ENCODE measurements around the gene BIN2.

BIN2 gene

DNA sequence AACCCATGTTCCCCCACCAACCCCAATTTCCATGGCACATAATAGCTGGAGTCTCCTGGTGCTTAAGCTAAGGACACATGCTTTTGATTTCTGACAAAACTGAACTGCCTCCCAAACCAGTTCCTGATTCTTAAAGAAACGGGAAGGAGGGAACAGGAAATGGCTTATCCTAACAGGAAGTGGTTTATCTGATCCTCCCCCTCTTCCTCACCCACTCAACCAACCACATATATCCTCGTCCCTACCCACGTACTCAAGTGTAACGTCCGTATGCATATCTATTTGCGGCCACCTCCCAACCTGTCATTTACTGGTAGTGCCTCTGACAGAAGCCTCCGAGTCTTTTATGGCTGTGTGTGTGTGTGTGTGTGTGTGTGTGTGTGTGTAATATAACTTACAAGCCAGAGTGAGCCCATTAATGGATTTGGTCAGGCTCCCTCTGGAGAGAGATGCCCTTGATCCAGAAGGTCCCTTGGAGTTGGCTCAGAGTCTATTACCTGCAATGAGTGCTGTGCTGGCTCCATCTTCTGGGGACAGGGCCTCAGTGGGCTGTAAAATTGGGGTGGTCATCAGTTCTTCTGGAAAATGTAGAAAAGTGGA, 77.6 kb downstream of the BIN2 start:
- no peak for TF ChIP-seq CTCF (IDR thresholded peaks at IDR 0.05; ENCODE audit: low read depth, low read length)
- no peak overlapping the region for H3K4me3 ChIP-seq (replicated peaks in 1 of 2; ENCODE audit: low read depth in 2 of 2, low read length in 2 of 2)
- peak; percentile 61 to 89 for DNase-seq (ENCODE audit: low read depth in 2 of 2)

DNA sequence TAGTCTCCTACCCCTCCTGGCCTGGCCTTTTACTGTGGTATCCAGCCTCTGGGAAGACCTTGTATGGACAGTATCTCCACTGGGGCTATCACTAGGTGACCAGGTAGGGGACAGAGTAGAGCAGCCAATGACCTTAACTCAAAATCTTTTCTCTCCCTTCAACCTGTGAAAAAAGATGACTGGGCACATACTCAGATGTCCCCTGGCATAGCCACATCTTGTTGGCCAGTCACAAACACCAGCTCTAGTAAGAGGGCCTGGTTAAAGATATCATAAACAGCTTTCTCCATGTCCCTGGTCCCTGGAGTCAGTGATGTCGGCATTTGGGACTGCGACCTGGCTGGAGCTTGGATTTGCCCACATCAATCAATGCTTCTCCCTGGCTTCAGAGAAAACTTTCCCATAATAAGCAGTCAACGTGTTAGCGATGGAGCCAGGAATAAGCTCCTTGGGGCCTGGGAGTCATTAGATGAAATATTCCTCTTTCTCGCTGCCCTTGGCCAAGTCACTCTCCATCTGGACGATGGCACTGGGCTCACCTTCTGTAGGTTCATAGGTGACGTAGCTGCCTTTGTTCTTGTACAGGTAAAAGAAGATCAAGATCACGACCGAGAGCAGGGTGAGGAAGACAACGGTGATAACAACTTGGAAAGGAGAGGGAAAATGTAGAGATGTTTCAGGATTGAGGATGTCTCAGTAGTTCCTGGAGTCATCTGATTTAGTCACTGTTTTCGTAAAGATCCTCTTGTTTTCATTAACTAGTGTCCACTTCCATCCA, 78.3 kb downstream of the BIN2 start:
- no peak for TF ChIP-seq CTCF (IDR thresholded peaks at IDR 0.05; ENCODE audit: low read depth, low read length)
- DNase-seq (ENCODE audit: low read depth in 2 of 2), result no peak
- H3K4me3 ChIP-seq (replicated peaks in 1 of 2; ENCODE audit: low read depth in 2 of 2, low read length in 2 of 2), result no peak overlapping the region

GRCh38 chr12:51244269-51244668, 79.7 kb downstream of the BIN2 start:
- TF ChIP-seq CTCF (IDR thresholded peaks at IDR 0.05; ENCODE audit: low read depth, low read length), result no peak
- DNase-seq (ENCODE audit: low read depth in 2 of 2), result peak; percentile 25 to 36
- H3K4me3 ChIP-seq (replicated peaks in 1 of 2; ENCODE audit: low read depth in 2 of 2, low read length in 2 of 2), result no peak overlapping the region

- no peak for DNase-seq (ENCODE audit: low read depth in 2 of 2)
- TF ChIP-seq CTCF (IDR thresholded peaks at IDR 0.05; ENCODE audit: low read depth, low read length), result no peak
- H3K4me3 ChIP-seq (replicated peaks in 1 of 2; ENCODE audit: low read depth in 2 of 2, low read length in 2 of 2), result no peak overlapping the region
Observed at GRCh38 chr12:51242876-51243275, 81.1 kb downstream of the BIN2 start.

GRCh38 chr12:51242120-51242519, 81.9 kb downstream of the BIN2 start:
- TF ChIP-seq CTCF (IDR thresholded peaks at IDR 0.05; ENCODE audit: low read depth, low read length), result no peak
- no peak for DNase-seq (ENCODE audit: low read depth in 2 of 2)
- no peak overlapping the region for H3K4me3 ChIP-seq (replicated peaks in 1 of 2; ENCODE audit: low read depth in 2 of 2, low read length in 2 of 2)

DNA sequence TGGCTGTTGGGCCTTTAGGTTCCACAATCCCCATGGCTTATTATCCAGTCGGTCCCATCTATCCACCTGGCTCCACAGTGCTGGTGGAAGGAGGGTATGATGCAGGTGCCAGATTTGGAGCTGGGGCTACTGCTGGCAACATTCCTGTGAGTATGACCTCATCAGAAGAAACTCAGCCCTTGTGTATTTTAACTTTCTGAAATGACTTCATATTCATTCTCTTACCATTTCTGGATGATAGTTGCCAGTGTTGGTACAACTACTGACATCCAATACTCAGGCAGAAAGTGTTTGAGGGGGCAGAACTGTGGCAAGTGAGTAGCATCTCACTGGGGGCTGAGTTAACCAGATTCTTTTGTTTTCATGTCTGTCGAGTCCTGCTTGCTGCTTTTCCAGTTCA, 83.0 kb downstream of the BIN2 start:
- peak in 1 of 2 donors; percentile 51 for DNase-seq (ENCODE audit: low read depth in 2 of 2)
- H3K4me3 ChIP-seq (replicated peaks in 1 of 2; ENCODE audit: low read depth in 2 of 2, low read length in 2 of 2), result no peak overlapping the region
- TF ChIP-seq CTCF (IDR thresholded peaks at IDR 0.05; ENCODE audit: low read depth, low read length), result no peak
